AG08395 (cell line): ENCODE data around the gene GMEB1.
"Not testable (repeated sequence)": the region's sequence is repeated elsewhere in the genome, so short reads cannot be mapped to it uniquely, and the experiment has no call there.

ENCODE experiments used
- DNase-seq: peaks from one replicate; pipeline ENCODE4 v3.0.0; 2012; ENCODE audit warnings: mixed read lengths, low spot score

The GMEB1 gene

DNA sequence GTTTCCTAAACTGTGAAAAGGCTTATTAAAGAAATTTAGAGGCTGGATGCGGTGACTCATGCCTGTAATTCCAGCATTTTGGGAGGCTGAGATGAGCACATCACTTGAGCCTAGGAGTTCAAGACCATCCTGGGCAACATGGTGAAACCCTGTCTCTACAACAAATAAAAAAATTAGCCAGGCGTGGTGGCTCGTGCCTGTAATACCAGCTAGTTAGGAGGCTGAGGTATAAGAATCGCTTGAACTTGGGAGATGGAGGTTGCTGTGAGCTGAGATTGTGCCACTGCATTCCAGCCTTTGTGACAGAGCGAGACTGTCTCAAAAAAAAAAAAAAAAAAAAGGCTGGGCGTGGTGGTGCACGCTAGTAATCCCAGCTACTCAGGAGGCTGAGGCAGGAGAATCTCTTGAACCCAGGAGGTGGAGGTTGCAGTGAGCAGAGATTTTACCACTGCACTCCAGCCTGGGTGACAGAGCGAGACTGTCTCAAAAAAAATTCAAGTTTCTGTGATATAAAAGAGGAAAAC lies 82.2 kb downstream of the GMEB1 start:
- not testable (repeated sequence) for DNase-seq

GRCh38 chr1:28751315-28752060 lies 82.9 kb downstream of the GMEB1 start:
- DNase-seq = peak; percentile 67

- peak; percentile 14 for DNase-seq
These were observed 87.1 kb downstream of the GMEB1 start for GRCh38 chr1:28755701-28756100.

- DNase-seq = no peak
These were observed 88.3 kb downstream of the GMEB1 start for GRCh38 chr1:28756846-28757245.

DNA sequence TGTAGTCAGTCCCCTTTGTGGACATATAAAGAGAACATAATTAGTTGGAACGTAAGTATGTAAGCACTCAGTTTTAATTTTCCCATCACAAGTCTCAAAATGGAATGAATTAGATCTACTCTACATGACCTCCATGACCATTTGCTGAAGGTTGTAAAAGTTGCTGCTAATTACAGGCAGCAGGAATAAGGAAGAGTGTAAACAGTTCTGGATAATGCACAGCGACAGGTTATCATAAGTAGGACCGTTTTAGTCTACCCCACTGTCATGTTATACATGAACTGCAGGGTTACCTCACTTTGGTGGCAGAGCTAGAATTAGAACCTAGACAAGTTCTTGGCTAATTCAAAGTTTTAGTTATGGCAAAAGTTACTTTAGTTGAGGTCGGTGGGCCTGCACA lies 89.8 kb downstream of the GMEB1 start:
- no peak for DNase-seq

- no peak for DNase-seq
These were observed 90.7 kb downstream of the GMEB1 start for GRCh38 chr1:28759257-28759656.

- DNase-seq = no peak
These were observed 92.6 kb downstream of the GMEB1 start for GRCh38 chr1:28761189-28761588.

DNA sequence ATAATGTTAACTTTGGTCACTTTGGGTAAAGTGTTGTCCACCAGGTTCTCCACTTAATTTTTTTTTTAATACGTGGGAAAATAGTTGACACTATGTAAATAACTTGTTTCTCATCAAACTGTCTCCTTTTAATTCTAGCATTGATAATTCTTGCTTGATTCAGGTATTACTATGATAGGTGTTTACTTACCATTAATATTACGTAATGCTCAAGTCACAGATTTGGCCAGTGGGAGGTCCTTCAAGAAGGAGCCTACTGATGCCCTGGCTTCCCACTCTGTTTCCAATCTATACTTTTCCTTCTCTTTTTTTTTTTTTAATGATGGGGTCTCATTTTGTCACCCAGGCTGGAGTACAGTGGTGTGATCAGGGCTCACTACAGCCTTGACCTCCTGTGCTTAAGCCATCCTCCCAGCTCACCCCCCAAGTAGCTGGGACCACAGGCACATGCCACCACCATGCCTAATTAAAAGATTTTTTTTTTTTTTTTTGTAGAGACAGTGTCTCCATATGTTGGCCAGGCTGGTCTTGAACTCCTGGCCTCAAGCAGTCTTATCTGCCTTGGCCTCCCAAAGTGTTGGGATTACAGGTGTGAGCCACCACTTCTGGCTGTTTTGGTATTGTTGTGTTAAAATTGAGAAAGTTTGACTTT lies 98.1 kb downstream of the GMEB1 start:
- DNase-seq = no peak
